AG04450 (cell line): ENCODE results near the gene METTL17. TPM values are rescaled to one million over a fixed set of nuclear protein-coding genes. Genes with fewer than 3 reads are reported as not detected.

ENCODE experiments used
- CTCF ChIA-PET: fragments of 300-600, 350-600 bp; formaldehyde crosslinking; extraction: SDS; loops from one replicate; lab custom pipeline; 2022; ENCODE audit warnings: antibody characterized with exemption, inconsistent platforms; lab: Charles Lee
- POLR2A ChIA-PET: fragments of 350-600 bp; formaldehyde crosslinking; extraction: SDS; loops from one replicate; lab custom pipeline; 2021; ENCODE audit warnings: antibody characterized with exemption, inconsistent platforms; lab: Yijun Ruan, JAX
- DNase-seq: peaks from one replicate; pipeline ENCODE4 v3.0.0-alpha.2; 2011; ENCODE audit warnings: low read depth, low spot score
- H3K27ac ChIP-seq: one replicate; pipeline ENCODE4 v1.5.1; 2012; ENCODE audit warnings: low read depth, low read length, control low read depth
- H3K27me3 ChIP-seq: one replicate; pipeline ENCODE4 v1.6.0; 2012; ENCODE audit warnings: low read length; ENCODE audit not compliant: control insufficient read depth, insufficient read depth
- H3K4me3 ChIP-seq: 2 replicates; pipeline ENCODE4 v1.5.1; 2011; ENCODE audit warnings: mild to moderate bottlenecking, low read depth, low read length, control low read depth
- H3K9me3 ChIP-seq: 2 replicates; pipeline ENCODE4 v1.5.1; 2012; ENCODE audit warnings: low read length; ENCODE audit not compliant: control insufficient read depth, insufficient read depth
- CTCF ChIP-seq: IDR thresholded peaks from 2 replicates; pipeline ENCODE4 v1.5.1; 2011; ENCODE audit warnings: low read depth, low read length, control low read depth, inconsistent platforms
- polyA plus RNA-seq: library from polyadenylated mRNA; depleted of rRNA; stranded (reverse); fragments of >200 nt; gene quantifications from 2 replicates; pipeline ENCODE4 v1.2.3, GENCODE V29; 2011

The METTL17 gene
- polyA plus RNA-seq, 1 experiment = 62.7 TPM

- Histone ChIP-seq H3K27ac (no peak overlapping the region), H3K27me3 (peaks cover 47% of the 10 kb centered on the region), H3K4me3 (no peak overlapping the region), H3K9me3 (no peaks in the 10 kb centered on the region)
- ChIA-PET CTCF (interaction anchor here (0.9 to 13.3 kb wide), 7 partner anchors 14 to 117 kb away, joined by 3 to 310 read pairs (median 11); partner anchors contain the start of gene RNASE7), POLR2A (no interaction called here)
- no peak for DNase-seq
- TF ChIP-seq CTCF = no peak
Measured at GRCh38 chr14:21019366-21019765, 29.6 kb downstream of the METTL17 start.

- ChIA-PET CTCF (interaction anchor here (0.7 to 13.3 kb wide), 3 partner anchors 9 to 86 kb away, joined by 4 to 310 read pairs (median 9); no protein-coding TSS in a partner anchor), POLR2A (no interaction called here)
- no peak for TF ChIP-seq CTCF
- no peak for DNase-seq
- Histone ChIP-seq H3K4me3 (no peak overlapping the region), H3K9me3 (no peaks in the 10 kb centered on the region; the same call in 1 of the 2 replicates), H3K27ac (no peak overlapping the region), H3K27me3 (peaks cover 60% of the 10 kb centered on the region)
Measured at GRCh38 chr14:21020977-21021545, 31.3 kb downstream of the METTL17 start.

- Histone ChIP-seq H3K27ac (no peak overlapping the region), H3K27me3 (peaks cover 73% of the 10 kb centered on the region)
Measured at GRCh38 chr14:21022686-21023085, 32.9 kb downstream of the METTL17 start.

GRCh38 chr14:21023174-21023573 is 33.4 kb downstream of the METTL17 start:
- no peaks in the 10 kb centered on the region; the same call in 1 of the 2 replicates for H3K9me3 ChIP-seq
- ChIA-PET POLR2A (no interaction called here), CTCF (interaction anchor here (1.1 to 13.3 kb wide), 4 partner anchors 8 to 84 kb away, joined by 3 to 310 read pairs (median 7); no protein-coding TSS in a partner anchor)
- peaks cover 73% of the 10 kb centered on the region for H3K27me3 ChIP-seq
- TF ChIP-seq CTCF = no peak
- no peak for DNase-seq
- no peak overlapping the region for H3K27ac ChIP-seq
- H3K4me3 ChIP-seq = no peak overlapping the region

More at GRCh38 chr14:21022686-21023085, 32.9 kb downstream of the METTL17 start:
- DNase-seq = no peak
- TF ChIP-seq CTCF = no peak
- ChIA-PET CTCF (interaction anchor here (1.3 to 13.3 kb wide), 3 partner anchors 8 to 84 kb away, joined by 3 to 310 read pairs (median 11); no protein-coding TSS in a partner anchor), POLR2A (no interaction called here)
- H3K9me3 ChIP-seq = no peaks in the 10 kb centered on the region; the same call in 1 of the 2 replicates
- no peak overlapping the region for H3K4me3 ChIP-seq

- Histone ChIP-seq H3K27me3 (peaks cover 76% of the 10 kb centered on the region), H3K4me3 (peak overlapping the region; percentile 50; the same call in 1 of the 2 replicates), H3K27ac (no peak overlapping the region), H3K9me3 (no peaks in the 10 kb centered on the region; the same call in 1 of the 2 replicates)
- no peak for TF ChIP-seq CTCF
- CTCF ChIA-PET = interaction anchor here (1.1 to 13.3 kb wide), 3 partner anchors 9 to 83 kb away, joined by 3 to 310 read pairs (median 11); no protein-coding TSS in a partner anchor
- DNase-seq = no peak
- POLR2A ChIA-PET = no interaction called here
Measured at GRCh38 chr14:21023817-21024584, 34.2 kb downstream of the METTL17 start.
